Measurements from ENCODE around the gene CLSTN2.

GRCh38 chr3:140315955-140316354 is 381.0 kb downstream of the CLSTN2 start:
- TF ChIP-seq CTCF (IDR thresholded peaks at IDR 0.05; ENCODE audit: low read depth, low read length, poor library complexity, severe bottlenecking) (no peak), EZH2phosphoT487 (IDR thresholded peaks at IDR 0.05; ENCODE audit: borderline replicate concordance, low read length) (no peak)

Measured in DOHH2 (cell line).